HCT116 (cell line): ENCODE measurements around the gene TRAPPC1. TPM values are rescaled to one million over a fixed set of nuclear protein-coding genes. Genes with fewer than 3 reads are reported as not detected.

Experiments used
- ATAC-seq: fragments of 200-7000 bp; cut with Tn5 transposase; 2 replicates; pipeline ENCODE4 v1.9.1; 2020; ENCODE audit warnings: mild to moderate bottlenecking, moderate library complexity
- BruUV-seq: library from RNA; stranded (reverse); fragments of 400-500 nt; replicated peaks from 2 replicates; lab custom pipeline; 2021; lab: Mats Ljungman, UMichigan
- CTCF ChIA-PET: fragments of 300-600 bp; sonication (Branson Sonifier 250); formaldehyde crosslinking; loops from one replicate; lab custom pipeline; 2021; ENCODE audit warnings: antibody characterized with exemption; lab: Charles Lee
- POLR2A ChIA-PET: fragments of 300-600, 350-600 bp; sonication (Branson Sonifier 250); formaldehyde crosslinking; loops from one replicate; lab custom pipeline; 2021; ENCODE audit warnings: antibody characterized with exemption; lab: Charles Lee
- RAD21 ChIA-PET, 2 experiments: fragments of 300-600 bp; sonication (Branson Sonifier 250); formaldehyde crosslinking; loops; one replicate each; lab custom pipeline; 2023; ENCODE audit warnings: low total read pairs in 2 of 2; ENCODE audit not compliant: uncharacterized antibody in 2 of 2, unreplicated experiment in 2 of 2, low non-redundant PET in 1 of 2; lab: Charles Lee
- DNase-seq: peaks from one replicate; pipeline ENCODE4 v3.0.0-alpha.2; 2010; ENCODE audit warnings: low read depth, low spot score
- H2AFZ ChIP-seq: fragments of 200-600 bp; shearing (Covaris generic), sonication (generic); 2 replicates; pipeline ENCODE4 v1.6.1; 2017; ENCODE audit warnings: low read depth, mixed run types, mixed read lengths, antibody characterized with exemption, low read length; ENCODE audit not compliant: poor library complexity, severe bottlenecking
- H3K27ac ChIP-seq: 2 replicates; pipeline ENCODE4 v1.5.1; 2012; ENCODE audit warnings: low read depth, low read length
- H3K27me3 ChIP-seq: fragments of 200-600 bp; sonication (generic); 2 replicates; pipeline ENCODE4 v1.6.1; 2016; ENCODE audit warnings: mixed run types, low read length, mixed read lengths; ENCODE audit not compliant: insufficient read depth
- H3K36me3 ChIP-seq, 2 experiments: fragments of 200-500 bp in 1 of 2; fragments of 200-600 bp in 1 of 2; sonication (Bioruptor generic) in 1 of 2; sonication (generic) in 1 of 2; 2 replicates each; pipeline versions ENCODE4 v1.5.1 to v1.6.1; 2014 to 2016; ENCODE audit warnings: low read length in 2 of 2, inconsistent platforms in 1 of 2, mixed read lengths in 1 of 2, mixed run types in 1 of 2; ENCODE audit not compliant: insufficient read depth in 2 of 2, control insufficient read depth in 1 of 2
- H3K4me1 ChIP-seq, 2 experiments: fragments of 200-600 bp in 1 of 2; sonication (generic) in 1 of 2; 2 replicates each; pipeline versions ENCODE4 v1.5.1 to v1.6.1; 2012 to 2017; ENCODE audit warnings: low read length in 2 of 2, inconsistent platforms in 1 of 2, mild to moderate bottlenecking in 1 of 2, mixed read lengths in 1 of 2, mixed run types in 1 of 2, moderate library complexity in 1 of 2; ENCODE audit not compliant: insufficient read depth in 2 of 2, control insufficient read depth in 1 of 2
- H3K4me2 ChIP-seq: fragments of 200-600 bp; sonication (generic); 2 replicates; pipeline ENCODE4 v1.6.1; 2017; ENCODE audit warnings: mixed run types, low read length, mixed read lengths
- H3K4me3 ChIP-seq, 2 experiments: fragments of 200-600 bp in 1 of 2; sonication (generic) in 1 of 2; replicated peaks in 1 of 2; 2 replicates each; pipeline ENCODE4 v1.5.1; 2011 to 2016; ENCODE audit warnings: low read length in 2 of 2, control low read depth in 1 of 2, low read depth in 1 of 2, mild to moderate bottlenecking in 1 of 2, mixed read lengths in 1 of 2, mixed run types in 1 of 2
- H3K79me2 ChIP-seq: fragments of 200-600 bp; sonication (generic); 2 replicates; pipeline ENCODE4 v1.6.1; 2017; ENCODE audit warnings: mild to moderate bottlenecking, mixed run types, low read length, moderate library complexity, mixed read lengths; ENCODE audit not compliant: insufficient read depth
- H3K9ac ChIP-seq: fragments of 200-600 bp; sonication (generic); 2 replicates; pipeline ENCODE4 v1.6.1; 2016; ENCODE audit warnings: low read length, mixed read lengths
- H3K9me2 ChIP-seq: fragments of 200-600 bp; sonication (generic), shearing (Covaris generic); 2 replicates; pipeline ENCODE4 v1.6.1; 2017; ENCODE audit warnings: mixed run types, mild to moderate bottlenecking, moderate library complexity; ENCODE audit not compliant: insufficient read depth
- H3K9me3 ChIP-seq, 2 experiments: fragments of 200-500 bp in 1 of 2; fragments of 200-600 bp in 1 of 2; sonication (Bioruptor generic) in 1 of 2; sonication (generic) in 1 of 2; 2 replicates each; pipeline ENCODE4 v1.6.1; 2014 to 2017; ENCODE audit warnings: low read length in 2 of 2, mixed read lengths in 2 of 2, inconsistent platforms in 1 of 2, low read depth in 1 of 2, mild to moderate bottlenecking in 1 of 2, mixed run types in 1 of 2, moderate library complexity in 1 of 2; ENCODE audit not compliant: control insufficient read depth in 1 of 2, insufficient read depth in 1 of 2
- H4K20me1 ChIP-seq: fragments of 200-600 bp; sonication (generic), shearing (Covaris generic); 2 replicates; pipeline ENCODE4 v1.6.1; 2017; ENCODE audit warnings: mixed run types, mild to moderate bottlenecking, moderate library complexity; ENCODE audit not compliant: insufficient read depth
- ATF3 ChIP-seq: IDR thresholded peaks from 2 replicates; pipeline ENCODE4 v1.6.1; 2012
- CBX3 ChIP-seq: IDR thresholded peaks from 2 replicates; pipeline ENCODE4 v1.6.1; 2012; ENCODE audit warnings: low read depth
- EGR1 ChIP-seq: IDR thresholded peaks from 2 replicates; pipeline ENCODE4 v1.6.1; 2012; ENCODE audit warnings: low read depth
- POLR2A ChIP-seq: IDR thresholded peaks from 2 replicates; pipeline ENCODE4 v1.7.0; 2011; ENCODE audit warnings: borderline replicate concordance; ENCODE audit not compliant: insufficient read depth, insufficient read length; ENCODE audit errors: extremely low read depth
- POLR2AphosphoS5 ChIP-seq: IDR thresholded peaks from 2 replicates; pipeline ENCODE4 v1.6.1; 2011; ENCODE audit warnings: mild to moderate bottlenecking, low read depth, low read length, moderate library complexity
- RAD21 ChIP-seq: IDR thresholded peaks from 2 replicates; pipeline ENCODE4 v1.6.1; 2012; ENCODE audit warnings: low read depth, mild to moderate bottlenecking
- SIN3A ChIP-seq: IDR thresholded peaks from 2 replicates; pipeline ENCODE4 v1.6.1; 2012; ENCODE audit warnings: low read depth
- SRF ChIP-seq: IDR thresholded peaks from 2 replicates; pipeline ENCODE4 v1.6.1; 2012; ENCODE audit warnings: low read depth
- TCF7L2 ChIP-seq: IDR thresholded peaks from 2 replicates; pipeline ENCODE4 v1.7.0; 2011; ENCODE audit warnings: borderline replicate concordance, inconsistent platforms; ENCODE audit not compliant: insufficient read depth, insufficient read length; ENCODE audit errors: extremely low read depth
- ZFX ChIP-seq: fragments of 450-650 bp; IDR thresholded peaks from 2 replicates; pipeline ENCODE4 v1.6.1; 2017
- ZNF274 ChIP-seq: fragments of 200-500 bp; sonication (Bioruptor generic); IDR thresholded peaks from 2 replicates; pipeline ENCODE4 v1.6.1; 2014; ENCODE audit warnings: mild to moderate bottlenecking, low read depth, low read length, inconsistent platforms
- intact Hi-C: fragments of 100-400 bp; cut with micrococcal nuclease; formaldehyde crosslinking; loops from 2 replicates; pipeline ENCODE4 v1.10.0; 2022
- total RNA-seq: library from RNA; stranded (reverse); gene quantifications from one replicate; pipeline ENCODE4 v1.2.1, GENCODE V29; 2021; ENCODE audit not compliant: unreplicated experiment

The TRAPPC1 gene
- total RNA-seq, 1 experiment from 2014 or later = 123 TPM

DNA sequence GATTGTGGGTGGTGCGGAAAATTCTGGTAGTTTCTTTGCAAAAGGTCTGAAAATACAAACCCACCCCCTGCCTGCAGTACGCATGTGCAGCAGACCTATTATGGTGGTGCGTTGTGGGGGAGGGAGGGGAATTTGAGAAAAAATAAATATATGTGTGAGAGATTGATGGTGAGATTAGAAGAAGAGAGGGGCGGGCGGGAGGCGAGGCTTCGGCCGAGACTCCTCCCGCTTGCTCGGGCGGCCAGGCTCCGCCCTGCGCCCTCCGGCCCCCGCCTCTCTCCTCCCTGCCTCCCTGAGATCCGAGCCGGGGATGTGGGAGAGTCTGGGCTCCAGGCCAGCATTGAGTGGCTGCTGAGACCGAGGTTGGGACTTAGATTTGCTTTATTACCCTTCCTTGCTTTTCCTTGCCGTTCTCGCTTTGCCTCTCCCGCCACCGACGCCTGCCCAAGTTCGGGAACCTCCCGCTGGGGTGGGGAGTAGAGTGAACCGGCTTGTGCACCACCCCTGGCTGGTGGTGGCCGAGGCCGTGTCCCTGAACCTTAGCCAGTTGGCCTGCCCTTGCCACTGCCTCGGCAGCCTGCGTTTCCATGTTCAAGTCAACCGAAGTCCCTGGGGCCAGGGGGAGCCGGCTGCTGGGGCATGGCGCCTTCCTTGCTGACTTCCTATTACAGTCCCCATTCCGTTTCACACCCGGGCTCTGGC, 44.1 kb downstream of the TRAPPC1 start:
- RAD21 ChIA-PET = no interaction called here
- Histone ChIP-seq H3K36me3 (peaks cover 7 to 15% of the 10 kb centered on the region in 2 experiments; a peak in 2 of 4 replicates), H4K20me1 (no peaks in the 10 kb centered on the region), H3K27me3 (no peaks in the 10 kb centered on the region), H3K9ac (peak overlapping the region; percentile 86), H3K9me3 (no peaks in the 10 kb centered on the region), H3K4me2 (peak overlapping the region; percentile 99), H3K27ac (peak overlapping the region; percentile 97), H3K79me2 (peaks cover 33% of the 10 kb centered on the region), H3K4me1 (peaks cover 39 to 53% of the 10 kb centered on the region in 2 experiments), H3K4me3 (peak overlapping the region; percentile 56 to 82), H2AFZ (no peak overlapping the region), H3K9me2 (no peaks in the 10 kb centered on the region)
- TF ChIP-seq TCF7L2 = no peak
- peak; percentile 86 for TF ChIP-seq POLR2AphosphoS5
- peak; percentile 37; the same call in 1 of the 2 replicates for TF ChIP-seq ZFX
- TF ChIP-seq POLR2A = peak; percentile 59
- peak; percentile 85 for ATAC-seq
- POLR2A ChIA-PET = no interaction called here
- intact Hi-C loops = loop anchor here (1.0 to 2.0 kb wide), 2 partner anchors 30 to 53 kb away; partner anchors contain the start of genes KDM6B and NAA38
- BruUV-seq = TSS peak; percentile 70
- CTCF ChIA-PET = no interaction called here
- DNase-seq = peak; percentile 84

GRCh38 chr17:7887038-7887481, 44.7 kb downstream of the TRAPPC1 start:
- POLR2A ChIA-PET = no interaction called here
- Histone ChIP-seq H3K9me2 (no peaks in the 10 kb centered on the region), H3K27me3 (no peaks in the 10 kb centered on the region), H4K20me1 (no peaks in the 10 kb centered on the region), H3K79me2 (peaks cover 33% of the 10 kb centered on the region), H3K4me3 (peak overlapping the region; percentile 56 to 82), H3K9me3 (no peaks in the 10 kb centered on the region), H3K9ac (peak overlapping the region; percentile 86), H2AFZ (no peak overlapping the region), H3K4me1 (peaks cover 39 to 53% of the 10 kb centered on the region in 2 experiments), H3K27ac (peak overlapping the region; percentile 97), H3K36me3 (peaks cover 7 to 15% of the 10 kb centered on the region in 2 experiments; a peak in 2 of 4 replicates), H3K4me2 (peak overlapping the region; percentile 99)
- TF ChIP-seq EGR1 = no peak
- TF ChIP-seq ATF3 = no peak
- no peak for TF ChIP-seq CBX3
- TF ChIP-seq POLR2A = no peak
- TF ChIP-seq ZFX = no peak
- TF ChIP-seq SRF = no peak
- TF ChIP-seq ZNF274 = no peak
- no peak for TF ChIP-seq RAD21
- TF ChIP-seq SIN3A = no peak
- ATAC-seq = peak; percentile 3; the same call in 1 of the 2 replicates
- no peak for DNase-seq
- RAD21 ChIA-PET = no interaction called here
- BruUV-seq = TSS peak; percentile 29
- CTCF ChIA-PET = interaction anchor here (1.0 kb wide), 1 partner anchor 20 kb away, joined by 3 read pairs; no protein-coding TSS in a partner anchor
- intact Hi-C loops = loop anchor here (1.0 to 2.0 kb wide), 2 partner anchors 30 to 52 kb away; partner anchors contain the start of genes KDM6B and NAA38
